Stimulated activated CD4-positive, alpha-beta T cell treated with anti-CD3 and anti-CD28 coated beads, TNF-alpha, amount 100 ng/mL, for 4 hours (primary cell): ENCODE results near the gene ASMTL.
"Not testable (repeated sequence)": the region's sequence is repeated elsewhere in the genome, so short reads cannot be mapped to it uniquely, and the experiment has no call there.

Experiments used
- DNase-seq, 3 experiments: peaks; one replicate each; pipeline ENCODE4 v3.0.0-alpha.2; 2020; ENCODE audit warnings: low read depth in 3 of 3

The ASMTL gene

DNA sequence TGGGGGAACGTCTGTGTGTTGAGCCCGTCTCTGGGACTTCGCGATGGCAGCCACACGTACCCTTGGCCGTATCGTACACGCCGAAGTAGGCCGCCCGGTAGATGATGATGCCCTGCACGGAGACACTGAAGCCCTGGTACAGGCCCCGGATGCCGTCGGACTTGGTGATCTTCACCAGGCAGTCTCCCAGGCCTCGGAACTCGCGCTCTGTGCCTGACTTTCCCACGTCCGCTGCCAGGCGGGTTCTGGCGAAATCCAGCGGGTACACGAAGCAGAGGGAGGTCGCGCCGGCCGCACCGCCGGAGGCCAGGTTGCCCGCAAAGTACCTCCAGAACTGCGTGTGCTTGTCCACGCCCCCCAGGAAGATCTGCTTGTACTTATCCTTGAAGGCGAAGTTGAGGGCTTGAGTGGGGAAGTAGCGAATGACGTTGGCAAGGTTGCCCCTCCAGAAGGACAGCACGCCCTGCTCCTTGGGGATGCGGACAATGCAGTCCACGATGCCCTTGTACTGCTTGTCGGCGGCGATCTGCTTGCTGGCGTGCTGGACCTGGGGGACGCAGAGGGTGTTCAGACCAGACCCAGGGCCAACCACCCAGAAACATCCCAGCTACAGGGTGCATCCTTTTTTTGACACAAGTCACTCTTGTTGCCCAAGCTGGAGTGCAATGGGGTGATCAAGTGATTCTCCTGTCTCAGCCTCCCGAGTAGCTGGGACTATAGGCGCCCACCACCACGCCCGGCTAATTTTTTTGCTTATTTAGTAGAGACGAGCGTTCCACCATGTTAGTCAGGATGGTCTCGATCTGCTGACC, 63.3 kb downstream of the ASMTL start:
- no peak for DNase-seq

DNA sequence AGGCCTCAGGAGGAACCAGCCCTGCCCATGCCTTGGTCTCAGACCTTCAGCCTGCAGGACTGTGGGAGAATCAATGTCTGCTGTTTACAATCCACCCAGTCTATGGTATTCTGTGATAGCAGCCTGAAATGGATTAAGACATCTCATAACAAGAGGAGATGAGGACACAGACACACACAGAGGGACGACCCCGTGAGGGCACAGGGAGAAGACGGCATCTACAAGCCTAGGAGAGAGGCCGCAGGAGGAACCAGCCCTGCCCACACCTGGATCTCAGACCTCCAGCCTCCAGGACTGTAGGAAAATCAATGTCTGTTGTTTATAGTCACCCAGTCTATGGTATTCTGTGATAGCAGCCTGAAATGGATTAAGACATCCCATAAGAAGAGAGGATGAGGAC, 64.1 kb downstream of the ASMTL start:
- no peak for DNase-seq

DNA sequence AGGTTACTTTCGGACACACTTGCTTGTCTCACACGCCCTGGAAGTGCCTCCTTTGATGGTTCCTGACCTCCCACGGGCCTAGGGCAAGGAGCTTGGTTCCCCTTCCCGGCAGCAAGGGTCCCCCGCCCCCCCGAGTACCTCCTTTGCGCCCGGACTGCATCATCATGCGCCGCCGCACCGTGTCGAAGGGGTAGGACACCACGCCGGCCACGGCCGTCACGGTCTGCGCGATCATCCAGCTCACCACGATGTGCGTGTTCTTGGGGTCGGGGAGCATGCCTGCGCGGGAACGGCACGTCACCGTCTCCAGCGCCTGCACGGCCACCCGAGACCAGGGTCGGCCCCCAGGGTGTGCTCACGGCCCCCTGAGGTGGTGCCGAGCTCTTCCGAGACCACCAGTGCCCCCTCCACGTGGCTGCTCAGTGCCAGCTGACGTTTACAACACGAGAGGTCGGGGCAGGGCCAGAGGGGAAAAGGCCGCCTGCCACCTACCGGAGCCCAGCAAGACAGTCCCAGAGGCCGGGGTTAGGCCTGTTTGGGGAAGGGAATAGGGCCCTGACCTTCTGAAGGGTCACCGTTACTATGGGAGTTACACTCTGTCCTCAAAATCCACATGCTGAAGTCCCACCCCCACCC, 65.5 kb downstream of the ASMTL start:
- DNase-seq, result no peak

DNA sequence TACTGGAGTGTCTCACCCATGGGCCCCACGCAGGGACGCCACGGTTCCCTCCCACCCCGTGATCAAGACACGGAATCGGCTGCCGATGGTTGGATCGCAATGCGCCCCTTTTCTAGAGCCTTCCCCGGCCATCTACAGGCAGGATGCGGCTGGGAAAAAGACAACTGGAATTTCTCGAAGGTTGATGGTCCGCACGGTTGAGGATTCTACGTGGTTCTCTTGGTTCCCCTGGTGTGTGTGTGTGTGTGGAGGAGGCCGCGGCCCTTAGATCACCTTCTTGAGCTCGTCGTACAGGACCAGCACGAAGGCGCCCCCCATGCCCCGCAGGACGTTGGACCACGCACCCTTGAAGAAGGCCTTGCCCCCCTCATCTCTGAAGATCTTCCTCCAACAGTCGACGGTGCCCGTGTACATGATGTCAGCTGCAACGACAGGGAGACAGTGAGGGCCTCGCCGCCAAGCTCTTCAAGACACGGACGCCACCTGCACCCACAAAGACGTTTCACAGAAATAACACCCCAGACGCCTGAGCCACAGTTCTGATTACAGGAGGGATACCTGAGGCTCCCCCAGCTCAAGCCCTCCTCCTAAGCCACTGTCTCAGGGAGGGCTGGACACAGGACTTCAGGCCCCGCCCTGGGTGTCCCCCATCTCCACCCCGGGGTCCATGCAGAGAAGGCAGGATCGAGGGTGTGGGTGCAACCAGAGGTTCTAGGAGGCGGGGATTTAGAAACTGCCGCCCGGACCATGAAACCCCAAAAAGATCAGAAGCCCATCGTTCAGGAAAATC, 66.2 kb downstream of the ASMTL start:
- DNase-seq, result no peak

DNA sequence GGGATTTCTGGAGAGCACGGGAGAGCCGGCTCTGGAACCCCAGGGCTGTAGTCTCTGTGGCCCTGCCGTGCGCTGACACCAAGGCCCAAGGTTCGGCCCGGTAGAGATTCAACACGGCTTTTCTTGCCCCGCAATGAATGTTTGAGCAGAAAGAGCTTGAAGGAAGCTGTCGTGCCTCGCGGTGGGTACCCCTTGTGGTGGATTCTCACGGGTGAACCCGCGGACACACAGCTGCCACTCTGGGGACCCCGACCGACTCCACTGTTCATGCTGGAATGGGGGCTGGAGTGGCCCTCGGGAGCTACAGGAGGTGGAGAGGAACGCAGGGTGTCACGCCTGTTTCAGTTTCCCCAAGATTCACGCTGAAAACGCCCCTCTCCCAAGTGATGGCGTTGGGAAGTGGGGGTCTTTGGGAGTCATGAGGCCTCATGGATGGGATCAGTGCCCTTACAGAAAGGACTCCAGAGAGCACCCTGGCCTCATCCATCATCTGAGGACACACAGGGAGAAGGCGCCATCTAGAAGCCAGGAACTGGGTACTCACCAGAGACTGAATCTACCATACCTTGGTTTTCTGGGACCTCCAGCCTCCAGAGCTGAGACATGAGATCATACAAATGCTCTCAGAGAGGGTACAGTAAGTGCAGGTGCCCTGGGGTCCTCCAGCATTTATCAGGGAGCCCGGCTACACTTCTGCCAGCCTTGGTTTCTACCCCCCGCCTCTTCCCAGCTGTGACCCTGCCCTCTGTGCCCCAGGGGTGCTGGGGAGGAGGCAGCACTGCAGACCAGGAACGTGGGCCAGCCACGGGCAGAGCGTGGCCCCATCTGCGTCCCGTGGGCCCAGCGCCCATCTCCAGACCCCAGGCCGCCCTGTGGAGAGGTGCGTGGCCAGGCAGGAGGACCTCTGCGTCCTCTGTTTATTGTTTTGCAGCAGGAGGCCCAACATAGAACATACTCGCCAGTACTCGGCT, 67.2 kb downstream of the ASMTL start:
- no peak for DNase-seq

DNA sequence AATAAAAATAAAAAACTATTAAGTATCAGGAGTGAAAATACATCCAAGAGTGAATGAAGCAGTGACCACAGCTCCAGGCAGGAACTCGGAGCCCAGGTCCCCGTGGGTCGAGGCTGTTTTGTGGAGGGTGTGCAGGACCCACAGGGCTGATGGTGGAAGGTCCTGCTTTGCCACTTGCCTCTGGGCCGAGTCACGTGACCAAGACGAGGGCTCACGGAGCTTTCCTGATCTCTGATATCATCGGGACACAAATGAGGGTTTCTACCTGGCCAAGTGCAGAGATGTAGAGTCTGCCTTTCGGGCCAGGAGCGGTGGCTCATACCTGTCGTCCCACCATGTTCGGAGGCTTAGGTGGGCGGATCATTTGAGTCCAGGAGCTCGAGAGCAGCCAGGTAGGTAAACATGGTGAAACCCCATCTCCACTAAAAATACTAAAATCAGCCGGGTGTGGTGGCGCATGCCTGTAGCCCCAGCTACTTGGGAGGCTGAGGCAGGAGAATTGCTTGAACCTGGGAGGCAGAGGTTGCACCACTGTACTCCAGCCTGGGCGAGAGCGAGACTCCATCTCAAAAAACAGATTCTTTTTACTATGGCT, 68.0 kb downstream of the ASMTL start:
- DNase-seq, result no peak

DNA sequence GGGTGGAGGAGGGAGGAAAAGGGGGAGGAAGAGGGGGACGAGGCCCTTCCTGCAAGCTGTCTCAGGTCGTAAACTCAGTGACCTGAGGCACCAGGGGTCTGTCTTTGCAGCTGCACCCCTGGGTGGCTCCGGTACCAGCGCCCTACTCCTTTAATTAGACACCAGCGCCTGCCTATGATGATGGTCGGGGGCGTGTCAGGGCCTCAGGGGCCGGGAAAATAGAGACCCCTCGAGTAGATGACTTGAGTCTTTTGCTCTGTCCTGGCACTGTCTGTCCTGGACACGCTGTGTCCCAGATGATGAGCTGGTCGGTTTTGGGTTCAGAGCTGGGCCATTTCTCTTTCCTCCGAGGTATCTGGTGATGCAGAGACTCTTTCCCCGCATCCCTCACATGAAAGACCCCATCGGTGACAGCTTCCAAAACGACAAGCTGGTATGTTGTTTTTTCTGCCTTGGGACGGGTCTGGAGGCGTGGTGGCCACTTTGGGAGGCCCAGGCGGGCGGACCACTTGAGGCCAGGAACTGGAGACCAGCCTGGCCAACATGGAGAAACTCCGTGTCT, 72.0 kb downstream of the ASMTL start:
- no peak for DNase-seq

DNA sequence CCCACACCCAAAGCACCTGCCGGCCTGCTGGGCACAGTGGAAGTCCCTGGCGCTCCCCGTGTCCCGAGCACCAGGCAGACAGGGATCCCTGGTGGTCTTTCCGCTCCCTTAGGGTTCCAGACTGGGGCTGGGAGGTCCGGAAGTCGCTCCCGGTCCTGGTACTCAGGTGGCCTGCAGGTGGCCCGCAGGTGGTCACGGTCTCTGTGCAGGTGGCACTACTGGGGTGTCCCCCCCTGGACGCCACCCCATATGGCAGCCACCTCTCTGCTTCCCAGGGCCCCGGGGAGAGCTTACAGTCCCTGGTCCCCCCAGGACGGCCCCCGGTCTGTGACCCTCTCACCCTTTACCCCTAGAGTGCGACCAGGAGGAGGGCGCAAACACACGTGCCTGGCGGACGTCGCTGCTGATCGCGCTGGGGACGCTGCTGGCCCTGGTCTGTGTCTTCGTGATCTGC, 74.4 kb downstream of the ASMTL start:
- DNase-seq, result no peak

DNA sequence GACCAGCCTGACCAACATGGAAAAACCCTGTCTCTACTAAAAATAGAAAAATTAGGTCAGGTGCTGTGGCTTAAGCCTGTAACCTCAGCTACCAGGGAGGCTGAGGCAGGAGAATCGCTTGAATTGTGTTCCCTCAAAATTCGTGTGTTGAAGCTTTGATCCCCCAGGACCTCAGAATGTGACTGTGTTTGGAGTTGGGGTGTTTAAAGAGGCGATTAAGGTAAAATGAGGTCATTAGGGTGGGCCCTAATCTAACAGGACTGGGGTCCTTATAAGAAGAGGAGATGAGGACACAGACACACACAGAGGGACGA, 84.4 kb downstream of the ASMTL start:
- DNase-seq, result no peak

DNA sequence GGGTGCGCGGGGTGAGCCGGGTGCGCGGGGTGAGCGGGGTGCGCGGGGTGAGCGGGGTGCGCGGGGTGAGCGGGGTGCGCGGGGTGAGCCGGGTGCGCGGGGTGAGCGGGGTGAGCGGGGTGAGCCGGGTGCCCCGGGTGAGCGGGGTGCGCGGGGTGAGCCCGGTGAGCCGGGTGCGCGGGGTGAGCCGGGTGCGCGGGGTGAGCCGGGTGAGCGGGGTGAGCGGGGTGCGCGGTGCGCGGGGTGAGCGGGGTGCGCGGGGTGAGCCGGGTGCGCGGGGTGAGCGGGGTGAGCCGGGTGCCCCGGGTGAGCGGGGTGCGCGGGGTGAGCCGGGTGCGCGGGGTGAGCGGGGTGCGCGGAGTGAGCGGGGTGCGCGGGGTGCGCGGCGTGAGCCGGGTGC, 86.3 kb downstream of the ASMTL start:
- not testable (repeated sequence) for DNase-seq

DNA sequence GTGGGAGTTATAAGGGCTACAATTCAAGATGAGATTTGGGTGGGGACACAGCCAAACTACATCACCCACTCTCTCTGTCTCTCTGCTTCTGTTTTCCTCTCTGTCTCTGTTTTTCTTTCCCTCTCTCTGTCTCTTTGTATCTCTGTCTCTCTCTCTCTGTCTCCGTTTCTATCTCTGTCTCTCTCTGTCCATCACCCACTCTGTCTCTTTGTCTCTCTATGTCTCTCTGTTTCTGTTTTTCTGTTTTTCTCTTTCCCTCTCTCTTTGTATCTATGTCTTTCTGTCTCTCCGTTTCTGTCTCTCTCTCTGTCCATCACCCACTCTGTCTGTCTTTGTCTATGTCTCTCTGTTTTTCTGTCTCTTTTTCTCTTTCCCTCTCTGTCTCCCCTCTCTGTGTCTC, 90.8 kb downstream of the ASMTL start:
- no peak for DNase-seq

DNA sequence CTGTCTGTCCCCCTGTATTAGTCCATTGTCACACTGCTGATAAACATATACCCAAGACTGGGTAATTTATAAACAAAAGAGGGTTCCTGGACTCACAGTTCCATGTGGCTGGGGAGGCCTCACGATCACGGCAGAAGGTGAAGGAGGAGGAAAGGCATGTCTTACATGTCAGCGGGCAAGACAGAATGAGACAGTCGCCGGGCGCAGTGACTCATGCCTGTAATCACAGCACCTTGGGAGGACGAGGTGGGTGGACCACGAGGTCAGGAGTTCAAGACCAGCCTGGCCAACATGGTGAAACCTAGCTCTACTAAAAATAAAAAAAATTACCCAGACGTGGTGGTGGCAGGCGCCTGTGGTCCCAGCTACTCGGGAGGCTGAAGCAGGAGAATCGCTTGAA, 91.4 kb downstream of the ASMTL start:
- DNase-seq, result no peak

DNA sequence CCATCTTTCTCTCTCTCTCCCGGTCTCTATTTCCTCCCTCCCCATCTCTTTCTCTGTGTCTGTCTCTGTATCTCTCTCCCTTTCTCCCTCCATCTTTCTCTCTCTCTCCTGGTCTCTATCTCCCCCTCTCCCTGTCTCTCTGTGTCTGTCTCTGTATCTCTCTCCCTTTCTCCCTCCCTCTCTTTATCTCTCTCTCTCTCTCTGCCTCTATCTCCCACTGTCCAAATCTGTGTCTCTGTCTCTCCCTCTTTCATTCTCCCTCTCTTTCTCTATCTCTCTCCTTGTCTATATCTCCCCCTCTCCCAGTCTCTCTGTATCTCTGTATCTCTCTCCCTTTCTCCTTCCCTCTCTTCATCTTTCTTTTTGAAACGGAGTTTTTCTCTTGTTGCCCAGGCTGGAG, 92.5 kb downstream of the ASMTL start:
- no peak for DNase-seq

DNA sequence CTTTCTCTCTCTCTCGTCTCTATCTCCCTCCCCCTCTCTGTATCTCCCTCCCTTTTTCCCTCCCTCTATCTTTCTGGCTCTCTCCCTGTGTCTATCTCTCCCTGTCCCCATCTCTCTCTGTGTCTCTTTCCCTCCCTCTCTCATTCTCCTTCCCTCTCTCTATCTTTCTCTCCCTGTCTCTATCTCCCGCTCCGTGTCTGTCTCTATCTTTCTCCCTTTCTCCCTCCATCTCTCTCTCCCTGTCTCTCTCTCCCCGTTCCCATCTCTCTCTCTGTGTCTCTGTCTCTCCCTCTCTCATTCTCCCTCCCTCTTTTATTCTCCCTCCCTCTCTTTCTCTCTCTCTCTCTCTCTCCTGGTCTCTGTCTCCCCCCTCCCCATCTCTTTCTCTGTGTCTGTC, 93.2 kb downstream of the ASMTL start:
- no peak for DNase-seq

DNA sequence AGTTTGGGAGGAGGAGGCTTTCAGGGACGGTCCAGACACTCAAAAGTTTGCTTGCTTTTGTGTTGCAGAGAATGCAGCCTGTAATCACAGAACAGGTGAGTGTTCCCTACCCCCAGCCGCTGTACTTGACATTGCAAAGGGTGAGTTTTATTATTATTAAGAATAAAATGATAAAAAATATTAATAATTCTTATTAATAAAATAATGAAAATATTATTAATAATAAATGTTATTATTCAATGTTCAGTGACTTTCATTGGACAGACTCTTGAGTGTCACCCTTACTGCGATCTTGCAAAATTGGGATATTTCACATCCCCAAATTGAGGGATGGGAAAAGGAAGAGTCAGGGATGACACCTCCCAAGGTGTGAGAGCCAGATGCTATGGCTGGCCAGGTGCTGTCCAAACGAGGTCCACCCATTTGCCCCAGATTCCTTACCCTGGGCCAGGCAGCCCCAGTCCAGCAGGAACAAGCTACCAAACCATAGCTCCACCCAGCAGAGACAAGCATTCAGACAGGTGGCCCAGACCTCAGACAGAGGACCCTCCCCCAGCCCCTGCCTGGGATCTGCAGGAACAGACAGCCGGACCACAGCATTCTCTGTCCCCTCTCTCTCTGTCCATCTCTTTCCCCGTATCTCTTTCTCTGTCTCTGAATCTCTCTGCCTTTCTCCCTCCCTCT, 93.8 kb downstream of the ASMTL start:
- no peak for DNase-seq

DNA sequence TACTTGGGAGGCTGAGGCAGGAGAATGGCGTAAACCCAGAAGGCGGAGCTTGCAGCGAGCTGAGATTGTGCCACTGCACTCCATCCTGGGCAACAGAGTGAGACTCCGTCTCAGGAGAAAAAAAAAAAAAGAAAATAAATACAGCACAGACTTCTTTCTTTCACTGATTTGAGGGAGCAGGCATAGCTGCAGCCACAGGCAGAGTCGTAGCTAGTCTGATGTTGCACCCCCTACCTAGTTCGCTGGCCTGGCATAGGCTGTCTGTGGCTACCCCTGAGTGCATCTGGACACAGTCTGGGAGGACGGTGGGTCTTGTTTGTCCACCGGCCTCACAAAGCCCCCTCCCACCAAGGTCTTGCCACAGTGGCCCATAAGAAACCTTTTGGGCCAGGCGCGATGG, 94.7 kb downstream of the ASMTL start:
- DNase-seq, result no peak

DNA sequence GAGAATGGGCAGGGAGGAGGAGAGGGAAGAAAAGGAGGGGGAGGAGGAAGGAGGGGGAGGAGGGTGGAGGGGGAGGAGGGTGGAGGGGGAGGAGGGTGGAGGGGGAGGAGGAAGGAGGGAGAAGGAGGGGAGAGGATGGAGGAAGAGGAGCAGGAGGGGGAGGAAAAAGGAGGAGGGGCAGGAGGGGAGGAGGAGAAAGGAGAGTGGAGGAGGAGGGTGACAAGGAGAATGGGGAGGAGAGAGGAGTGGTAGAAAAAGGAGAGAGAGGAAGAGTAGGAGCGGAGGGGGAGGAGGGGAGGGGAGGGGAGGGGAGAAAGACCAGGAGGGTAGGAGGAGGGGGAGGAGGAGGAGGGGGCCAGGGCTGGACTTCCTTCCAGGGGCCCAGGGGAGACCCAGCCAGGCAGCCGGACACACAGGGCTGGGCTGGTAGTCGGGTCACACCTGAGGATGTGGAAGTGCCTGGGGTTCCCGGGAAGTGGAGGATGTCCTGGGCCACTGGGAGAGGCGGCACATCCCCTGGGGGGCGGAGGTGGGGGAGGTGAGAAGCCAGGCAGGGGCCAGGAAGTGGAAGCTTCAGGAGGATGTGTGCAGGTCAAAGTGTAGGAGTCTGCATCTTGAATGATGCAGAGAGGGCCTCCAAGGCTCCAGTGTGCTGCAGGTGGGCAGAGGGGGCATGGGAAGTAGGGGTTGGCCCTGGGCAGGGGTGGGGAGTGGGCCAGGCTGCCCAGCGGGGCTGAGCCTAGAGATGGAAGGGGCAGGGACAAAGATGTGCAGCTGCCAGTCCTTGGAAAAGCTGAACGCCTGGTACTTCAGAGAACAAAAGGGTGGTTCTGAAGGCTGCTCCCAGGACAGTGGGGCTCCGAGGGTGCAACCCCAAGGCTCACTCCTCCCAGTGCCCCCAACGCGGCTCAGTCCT, 97.3 kb downstream of the ASMTL start:
- DNase-seq, result no peak

DNA sequence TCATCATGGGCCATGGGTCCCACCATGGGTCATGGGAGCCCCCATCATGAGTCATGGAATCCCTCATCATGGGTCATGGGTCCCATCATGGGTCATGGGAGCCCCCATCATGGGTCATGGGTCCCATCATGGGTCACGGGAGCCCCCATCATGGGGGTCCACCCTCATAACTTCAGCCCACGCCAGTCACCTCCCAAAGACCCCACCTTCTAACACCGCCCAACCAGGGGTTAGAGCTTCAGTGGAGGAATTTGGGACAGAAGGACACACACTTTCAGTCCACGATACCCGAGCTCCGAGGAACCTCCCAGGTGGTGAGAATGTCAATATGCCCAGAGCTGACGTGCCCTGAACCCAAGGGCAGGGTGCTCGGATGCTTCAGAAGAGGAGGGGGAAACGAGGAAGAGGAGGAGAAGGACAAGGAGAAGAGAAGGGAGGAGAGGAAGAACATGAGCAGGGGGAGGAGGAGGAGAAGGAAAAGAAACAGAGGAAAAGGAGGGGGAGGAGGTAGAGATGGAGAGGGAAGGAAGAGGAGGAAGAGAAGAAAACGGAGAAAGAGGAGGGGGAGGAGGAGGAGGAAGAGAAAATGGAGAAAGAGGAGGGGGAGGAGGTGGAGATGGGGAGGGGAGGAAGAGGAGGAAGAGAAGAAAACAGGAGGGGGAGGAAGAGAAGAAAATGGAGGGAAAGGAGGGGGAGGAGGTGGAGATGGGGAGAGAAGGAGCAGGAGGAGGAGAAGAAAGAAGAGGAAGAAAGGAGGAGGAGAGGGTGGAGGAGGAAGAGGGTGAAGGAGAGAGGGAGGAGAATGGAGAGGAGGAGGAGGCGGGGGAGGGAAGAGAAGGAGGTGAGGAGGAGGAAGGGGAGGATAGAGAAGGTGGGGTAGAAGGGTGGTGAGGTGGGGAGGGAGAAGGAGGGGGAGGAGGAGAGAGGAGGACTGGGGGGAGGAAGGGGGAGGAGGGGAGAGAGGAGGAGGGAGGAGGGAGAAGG, 98.4 kb downstream of the ASMTL start:
- DNase-seq, result no peak
